Lung (tissue), 12 donors: ENCODE data around the gene MYO5A. TPM values are rescaled to one million over a fixed set of nuclear protein-coding genes. Genes with fewer than 3 reads are reported as not detected.

Experiments used
- ATAC-seq: fragments of 200-7000 bp; cut with Tn5 transposase; one replicate; pipeline ENCODE4 v1.9.1; 2020; ENCODE audit warnings: moderate number of reproducible peaks; ENCODE audit not compliant: insufficient read depth, low FRiP score
- DNase-seq, 3 donors: peaks; one replicate each; pipeline ENCODE4 v3.0.0-alpha.2; 2013 to 2017
- H3K27ac ChIP-seq, 2 donors: one replicate each; pipeline ENCODE4 v1.5.1; 2013; ENCODE audit warnings: mild to moderate bottlenecking in 2 of 2, moderate library complexity in 2 of 2, control low read depth in 1 of 2, inconsistent platforms in 1 of 2, low read depth in 1 of 2, low read length in 1 of 2
- H3K27me3 ChIP-seq, 3 donors: one replicate each; pipeline ENCODE4 v1.5.1; 2013; ENCODE audit warnings: low read length in 2 of 3; ENCODE audit not compliant: control insufficient read depth in 3 of 3, insufficient read depth in 3 of 3
- H3K36me3 ChIP-seq, 4 donors: one replicate each; pipeline ENCODE4 v1.5.1; 2013; ENCODE audit warnings: low read length in 4 of 4, mild to moderate bottlenecking in 1 of 4, moderate library complexity in 1 of 4; ENCODE audit not compliant: control insufficient read depth in 4 of 4, insufficient read depth in 4 of 4
- H3K4me1 ChIP-seq, 5 donors: one replicate each; pipeline ENCODE4 v1.5.1; 2013; ENCODE audit warnings: low read length in 5 of 5, mild to moderate bottlenecking in 2 of 5, moderate library complexity in 1 of 5; ENCODE audit not compliant: control insufficient read depth in 5 of 5, insufficient read depth in 5 of 5
- H3K4me3 ChIP-seq: one replicate; pipeline ENCODE4 v1.5.1; 2013; ENCODE audit warnings: mild to moderate bottlenecking, control low read depth, moderate library complexity
- H3K9ac ChIP-seq, 2 donors: one replicate each; pipeline ENCODE4 v1.5.1; 2013; ENCODE audit warnings: low read length in 2 of 2, control low read depth in 1 of 2; ENCODE audit not compliant: insufficient read depth in 1 of 2
- H3K9me3 ChIP-seq, 4 donors: one replicate each; pipeline ENCODE4 v1.5.1; 2013; ENCODE audit warnings: low read length in 3 of 4, mild to moderate bottlenecking in 1 of 4, moderate library complexity in 1 of 4; ENCODE audit not compliant: control insufficient read depth in 4 of 4, insufficient read depth in 3 of 4
- WGBS, 2 donors: extraction: QIAGEN DNeasy Blood & Tissue Kit; methylation state at CpG; one replicate each; pipeline ENCODE4 v1.1.7; 2013; 5-methylcytosine and 5-hydroxymethylcytosine counted together
- polyA plus RNA-seq, 2 donors: library from polyadenylated mRNA; stranded (reverse); fragments of 200-250 nt; gene quantifications; one replicate each; pipeline ENCODE4 v1.2.1, GENCODE V29; 2013
- total RNA-seq, 2 donors: library from RNA; depleted of rRNA in 1 of 2; stranded (reverse); fragments of >200 nt in 1 of 2; gene quantifications; one replicate each; pipeline ENCODE4 v1.2.1, GENCODE V29; 2014 to 2021
- TF ChIP-seq, protein P1 (sequence below): IDR thresholded peaks from 2 replicates; pipeline ENCODE4 v1.5.1; 2012; ENCODE audit warnings: mild to moderate bottlenecking; ENCODE audit errors: control extremely low read depth, extremely low read depth
- donor health status: control.
- donor health status: control.
- donor health status: Bipolar disorder and iron deficiency.
- donor health status: healthy.
- donor health status: DM: yes; HTN: yes; CAD: no.

The MYO5A gene
- total and polyA plus RNA-seq, 4 donors = 4.5 to 30.5 (median 13.3) TPM

DNA sequence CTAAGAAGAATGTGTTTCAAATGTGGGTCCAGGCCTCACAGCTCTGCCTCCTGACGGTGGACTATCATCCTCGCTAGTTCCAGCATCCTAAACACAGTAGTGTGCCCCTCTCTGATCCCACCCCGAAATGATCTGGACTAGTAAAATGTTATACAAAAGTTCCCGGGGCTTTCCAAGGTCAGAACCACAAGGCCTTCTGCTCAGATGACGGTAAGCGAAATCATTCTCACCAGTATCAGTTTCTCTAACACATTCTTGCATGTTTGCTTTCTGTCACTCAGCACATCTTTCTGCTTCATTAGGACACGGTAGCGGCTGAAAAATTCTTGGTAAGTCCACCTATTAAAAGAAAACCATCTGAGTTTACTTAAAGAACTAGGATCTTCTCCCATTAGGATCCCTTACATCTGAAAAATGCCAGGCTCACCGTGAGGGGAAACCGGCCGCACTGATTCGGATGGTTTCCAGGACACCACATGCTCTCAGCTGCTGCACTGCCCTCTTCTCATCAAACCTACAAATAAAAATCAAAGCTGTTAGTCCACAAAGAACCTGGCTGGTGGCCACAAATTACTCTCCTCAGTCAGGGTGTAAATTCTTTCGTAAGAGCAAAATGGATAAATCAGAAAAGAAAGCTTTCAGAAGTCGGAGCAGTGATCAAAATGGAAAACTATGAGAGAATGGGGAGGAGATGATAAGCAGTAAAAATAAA lies 149.1 kb downstream of the MYO5A start:
- no peak for ATAC-seq
- H3K27me3 ChIP-seq = no peaks in the 10 kb centered on the region
- DNase-seq = no peak
- no peaks in the 10 kb centered on the region for H3K9me3 ChIP-seq
- WGBS, 2 donors = 88 to 94% methylated on average over 14 of the region's 14 CpGs
- no peak overlapping the region for H3K4me3 ChIP-seq
- H3K27ac ChIP-seq = no peak overlapping the region
- no peak overlapping the region for H3K9ac ChIP-seq
- H3K4me1 ChIP-seq = no peaks in the 10 kb centered on the region
- H3K36me3 ChIP-seq = peaks cover 2 to 23% (median 10%) of the 10 kb centered on the region in 4 donors
- TF ChIP-seq, protein P1, sequence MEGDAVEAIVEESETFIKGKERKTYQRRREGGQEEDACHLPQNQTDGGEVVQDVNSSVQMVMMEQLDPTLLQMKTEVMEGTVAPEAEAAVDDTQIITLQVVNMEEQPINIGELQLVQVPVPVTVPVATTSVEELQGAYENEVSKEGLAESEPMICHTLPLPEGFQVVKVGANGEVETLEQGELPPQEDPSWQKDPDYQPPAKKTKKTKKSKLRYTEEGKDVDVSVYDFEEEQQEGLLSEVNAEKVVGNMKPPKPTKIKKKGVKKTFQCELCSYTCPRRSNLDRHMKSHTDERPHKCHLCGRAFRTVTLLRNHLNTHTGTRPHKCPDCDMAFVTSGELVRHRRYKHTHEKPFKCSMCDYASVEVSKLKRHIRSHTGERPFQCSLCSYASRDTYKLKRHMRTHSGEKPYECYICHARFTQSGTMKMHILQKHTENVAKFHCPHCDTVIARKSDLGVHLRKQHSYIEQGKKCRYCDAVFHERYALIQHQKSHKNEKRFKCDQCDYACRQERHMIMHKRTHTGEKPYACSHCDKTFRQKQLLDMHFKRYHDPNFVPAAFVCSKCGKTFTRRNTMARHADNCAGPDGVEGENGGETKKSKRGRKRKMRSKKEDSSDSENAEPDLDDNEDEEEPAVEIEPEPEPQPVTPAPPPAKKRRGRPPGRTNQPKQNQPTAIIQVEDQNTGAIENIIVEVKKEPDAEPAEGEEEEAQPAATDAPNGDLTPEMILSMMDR = no peak

DNA sequence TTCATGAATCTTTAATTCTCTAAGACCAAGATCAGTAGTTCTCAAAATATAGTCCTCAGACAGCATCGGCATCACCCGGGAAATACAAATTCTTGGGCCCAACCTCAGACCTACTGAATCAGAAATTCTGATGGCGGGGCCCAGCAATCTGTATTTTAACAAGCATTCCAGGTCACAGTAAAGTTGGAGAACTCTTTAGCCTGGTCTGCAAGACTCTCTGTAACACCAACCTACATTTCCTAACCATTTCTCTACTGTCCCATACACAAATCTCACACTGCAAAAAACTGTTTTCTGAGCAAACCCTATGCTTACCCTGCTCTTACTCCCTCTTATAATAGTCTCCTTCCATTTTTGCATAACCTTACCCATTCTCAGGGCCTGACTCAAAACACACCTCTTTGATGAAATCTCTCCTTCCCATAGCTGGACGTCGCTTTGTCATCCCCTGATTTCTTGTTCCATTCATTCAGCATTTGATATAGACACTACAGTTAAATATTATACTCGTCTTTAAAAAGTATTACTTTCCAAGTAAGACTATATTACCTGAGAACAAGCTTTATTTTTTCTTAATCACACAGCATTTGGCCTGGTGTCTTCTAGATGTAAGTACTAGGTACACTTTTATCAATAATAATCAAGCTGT lies 149.8 kb downstream of the MYO5A start:
- WGBS, 2 donors = 91 to 95% methylated on average over 6 of the region's 6 CpGs
- no peaks in the 10 kb centered on the region for H3K27me3 ChIP-seq
- H3K9ac ChIP-seq = no peak overlapping the region
- no peaks in the 10 kb centered on the region for H3K4me1 ChIP-seq
- TF ChIP-seq, protein P1 = no peak
- peaks cover 2 to 21% (median 10%) of the 10 kb centered on the region in 4 donors for H3K36me3 ChIP-seq
- no peak for ATAC-seq
- H3K9me3 ChIP-seq = no peaks in the 10 kb centered on the region
- DNase-seq = no peak
- H3K4me3 ChIP-seq = no peak overlapping the region
- no peak overlapping the region for H3K27ac ChIP-seq

DNA sequence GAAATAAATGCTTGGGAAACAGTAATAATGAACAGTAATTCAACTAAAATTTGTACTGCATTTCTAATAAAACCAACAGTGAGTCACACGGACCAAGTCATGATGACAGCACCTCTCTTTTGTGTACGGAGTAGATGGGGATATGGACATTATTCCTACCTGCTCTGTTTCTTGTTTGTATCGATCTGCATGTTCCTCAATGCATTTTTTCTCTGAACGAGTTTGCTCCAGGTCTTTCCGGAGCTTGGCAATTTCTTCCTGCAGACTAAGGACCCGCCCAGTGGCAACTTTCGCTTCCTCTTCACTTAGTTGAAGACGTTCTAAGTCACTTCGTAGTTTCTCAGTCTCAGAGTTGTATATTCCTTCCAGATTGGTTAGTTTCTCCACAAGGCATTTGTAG lies 158.7 kb downstream of the MYO5A start:
- no peak overlapping the region for H3K4me3 ChIP-seq
- 70 to 78% methylated on average over 9 of the region's 9 CpGs for WGBS, 2 donors
- DNase-seq (peak in 1 of 3 donors; percentile 9), ATAC-seq (peak; percentile 34)
- H3K9me3 ChIP-seq = peaks cover 0 to 2% (median 0%) of the 10 kb centered on the region in 4 donors
- peaks cover 0 to 4% (median 0%) of the 10 kb centered on the region in 5 donors for H3K4me1 ChIP-seq
- H3K27me3 ChIP-seq = no peaks in the 10 kb centered on the region
- no peak overlapping the region for H3K27ac ChIP-seq
- TF ChIP-seq, protein P1 = no peak
- peaks cover 3 to 18% (median 11%) of the 10 kb centered on the region in 4 donors for H3K36me3 ChIP-seq
- H3K9ac ChIP-seq = no peak overlapping the region
